Esophagus muscularis mucosa (tissue), 4 donors: ENCODE data around the gene LHX8. TPM values are rescaled to one million over a fixed set of nuclear protein-coding genes. Genes with fewer than 3 reads are reported as not detected.

Experiments
- DNase-seq: peaks from one replicate; pipeline ENCODE4 v3.0.0-alpha.2; 2017; ENCODE audit errors: extremely low spot score
- H3K27ac ChIP-seq, 4 donors: fragments of 200-600 bp; sonication (generic); replicated peaks in 1 of 4; 1 replicate in 3 of 4; 2 replicates in 1 of 4; pipeline ENCODE4 v1.5.1; 2016 to 2019; ENCODE audit warnings: mild to moderate bottlenecking in 1 of 4
- H3K27me3 ChIP-seq, 4 donors: fragments of 200-600 bp; sonication (generic); one replicate each; pipeline versions ENCODE4 v1.5.1 to v1.6.0; 2016 to 2019
- H3K36me3 ChIP-seq, 4 donors: fragments of 200-600 bp; sonication (generic); one replicate each; pipeline ENCODE4 v1.5.1; 2016 to 2019
- H3K4me1 ChIP-seq, 4 donors: fragments of 200-600 bp; sonication (generic); one replicate each; pipeline ENCODE4 v1.5.1; 2016 to 2019
- H3K4me3 ChIP-seq, 4 donors: fragments of 200-600 bp; sonication (generic); 1 replicate in 2 of 4; 2 replicates in 2 of 4; pipeline ENCODE4 v1.5.1; 2016 to 2019; ENCODE audit warnings: mild to moderate bottlenecking in 4 of 4, moderate library complexity in 1 of 4
- H3K9me3 ChIP-seq, 4 donors: fragments of 200-600 bp; sonication (generic); 1 replicate in 3 of 4; 2 replicates in 1 of 4; pipeline ENCODE4 v1.5.1; 2016 to 2019
- CTCF ChIP-seq, 3 experiments: fragments of 200-600 bp in 2 of 3; fragments of 450-650 bp in 1 of 3; sonication (generic) in 2 of 3; IDR thresholded peaks; one replicate each; pipeline ENCODE4 v1.5.1; 2017 to 2019; ENCODE audit warnings: antibody characterized with exemption in 3 of 3, mild to moderate bottlenecking in 2 of 3, moderate library complexity in 1 of 3
- EP300 ChIP-seq: sonication (generic); formaldehyde crosslinking; IDR thresholded peaks from one replicate; pipeline ENCODE4 v1.6.1; 2017; ENCODE audit warnings: antibody characterized with exemption
- POLR2A ChIP-seq: fragments of 450-650 bp; IDR thresholded peaks from one replicate; pipeline ENCODE4 v1.6.1; 2017; ENCODE audit warnings: antibody characterized with exemption, moderate library complexity, mild to moderate bottlenecking, low read depth
- POLR2AphosphoS5 ChIP-seq, 2 donors: sonication (generic); formaldehyde crosslinking; IDR thresholded peaks; one replicate each; pipeline ENCODE4 v1.6.1; 2017; ENCODE audit warnings: antibody characterized with exemption in 2 of 2
- WGBS: methylation state at CpG from one replicate; pipeline ENCODE4 v1.1.5; 2018; 5-methylcytosine and 5-hydroxymethylcytosine counted together
- intact Hi-C: fragments of 100-400 bp; cut with DNase I; formaldehyde crosslinking; loops from one replicate; pipeline ENCODE4 v1.15.1; 2023
- total RNA-seq, 4 donors: library from RNA; depleted of rRNA; stranded (reverse); fragments of >200 nt; gene quantifications; one replicate each; pipeline versions ENCODE4 v1.1.0 to v1.2.1, GENCODE V29; 2016

Gene LHX8
- total RNA-seq, 4 donors from 2014 or later, result not detected

- Histone ChIP-seq H3K4me3 (no peak overlapping the region), H3K27me3 (peaks cover 3 to 100% (median 84%) of the 10 kb centered on the region in 4 donors), H3K27ac (no peak overlapping the region), H3K4me1 (peaks cover 0 to 31% (median 28%) of the 10 kb centered on the region in 4 donors), H3K36me3 (no peaks in the 10 kb centered on the region), H3K9me3 (peaks cover 0 to 7% (median 0%) of the 10 kb centered on the region in 4 donors)
- WGBS, result 5% methylated on average over 10 of the region's 10 CpGs
- no peak for TF ChIP-seq CTCF (IDR thresholded peaks at IDR 0.05)
- TF ChIP-seq POLR2AphosphoS5 (IDR thresholded peaks at IDR 0.05), result no peak
- intact Hi-C loops, result no loop called here
- DNase-seq, result no peak
Measured at GRCh38 chr1:75129660-75129982, 4.6 kb upstream of the LHX8 start.

GRCh38 chr1:75129983-75130789 lies 4.0 kb upstream of the LHX8 start:
- Histone ChIP-seq H3K27me3 (peaks cover 3 to 100% (median 83%) of the 10 kb centered on the region in 4 donors), H3K9me3 (peaks cover 0 to 1% (median 0%) of the 10 kb centered on the region in 4 donors), H3K4me3 (no peak overlapping the region), H3K27ac (no peak overlapping the region), H3K36me3 (no peaks in the 10 kb centered on the region), H3K4me1 (peaks cover 5 to 36% (median 31%) of the 10 kb centered on the region in 4 donors)
- DNase-seq, result no peak
- 4% methylated on average over 29 of the region's 40 CpGs for WGBS
- TF ChIP-seq POLR2A, result no peak
- TF ChIP-seq CTCF (IDR thresholded peaks at IDR 0.05), result no peak
- no peak for TF ChIP-seq EP300
- TF ChIP-seq POLR2AphosphoS5 (IDR thresholded peaks at IDR 0.05), result no peak
- intact Hi-C loops, result no loop called here

- no peaks in the 10 kb centered on the region for H3K36me3 ChIP-seq
- intact Hi-C loops, result no loop called here
- TF ChIP-seq POLR2A, result no peak
- TF ChIP-seq POLR2AphosphoS5 (IDR thresholded peaks at IDR 0.05), result no peak
- TF ChIP-seq CTCF (IDR thresholded peaks at IDR 0.05), result no peak
- TF ChIP-seq EP300, result no peak
- no peaks in the 10 kb centered on the region for H3K9me3 ChIP-seq
- H3K4me1 ChIP-seq, result peaks cover 14 to 44% (median 35%) of the 10 kb centered on the region in 4 donors
- no peak overlapping the region for H3K4me3 ChIP-seq
- H3K27me3 ChIP-seq, result peaks cover 3 to 100% (median 88%) of the 10 kb centered on the region in 4 donors
- no peak overlapping the region for H3K27ac ChIP-seq
- DNase-seq, result no peak
- 3% methylated on average over 29 of the region's 36 CpGs for WGBS
Measured at GRCh38 chr1:75130865-75131564, 3.2 kb upstream of the LHX8 start.

- peaks cover 14 to 51% (median 42%) of the 10 kb centered on the region in 4 donors for H3K4me1 ChIP-seq
- peaks cover 3 to 100% (median 91%) of the 10 kb centered on the region in 4 donors for H3K27me3 ChIP-seq
- 7% methylated on average over 24 of the region's 27 CpGs for WGBS
Measured at GRCh38 chr1:75131565-75132241, 2.5 kb upstream of the LHX8 start.

More at GRCh38 chr1:75131565-75132241, 2.5 kb upstream of the LHX8 start:
- no peak for DNase-seq
- Histone ChIP-seq H3K9me3 (no peaks in the 10 kb centered on the region), H3K27ac (no peak overlapping the region), H3K36me3 (no peaks in the 10 kb centered on the region), H3K4me3 (no peak overlapping the region)
- no peak for TF ChIP-seq POLR2AphosphoS5 (IDR thresholded peaks at IDR 0.05)
- no peak for TF ChIP-seq POLR2A
- no peak for TF ChIP-seq EP300
- TF ChIP-seq CTCF (IDR thresholded peaks at IDR 0.05), result no peak
- intact Hi-C loops, result no loop called here
